Activated CD4-positive, alpha-beta T cell treated with anti-CD3 and anti-CD28 coated beads for 36 hours (primary cell): ENCODE results near the gene UBE2L6. TPM values are rescaled to one million over a fixed set of nuclear protein-coding genes. Genes with fewer than 3 reads are reported as not detected.

ENCODE experiments used
- ATAC-seq: fragments of 200-7000 bp; cut with Tn5 transposase; one replicate; pipeline ENCODE4 v1.10.0; 2021; ENCODE audit warnings: mild to moderate bottlenecking, moderate library complexity
- CTCF ChIA-PET: fragments of 350-600 bp; sonication (Branson Sonifier 250); formaldehyde crosslinking; loops from one replicate; lab custom pipeline; 2021; ENCODE audit warnings: antibody characterized with exemption; lab: Charles Lee
- POLR2A ChIA-PET: fragments of 350-600 bp; sonication (Branson Sonifier 250); formaldehyde crosslinking; loops from one replicate; lab custom pipeline; 2021; ENCODE audit warnings: antibody characterized with exemption, inconsistent platforms; lab: Charles Lee
- DNase-seq: peaks from one replicate; pipeline ENCODE4 v3.0.0-alpha.2; 2020
- H3K27ac Mint-ChIP-seq: one replicate; pipeline ENCODE4 v1.8.0; 2021; ENCODE audit warnings: mixed read lengths
- H3K27me3 Mint-ChIP-seq: one replicate; pipeline ENCODE4 v1.8.0; 2021; ENCODE audit warnings: mixed read lengths
- H3K36me3 Mint-ChIP-seq: one replicate; pipeline ENCODE4 v1.8.0; 2021; ENCODE audit warnings: low read depth, mixed read lengths
- H3K4me1 Mint-ChIP-seq: one replicate; pipeline ENCODE4 v1.8.0; 2021; ENCODE audit warnings: mixed read lengths
- H3K4me3 Mint-ChIP-seq: one replicate; pipeline ENCODE4 v1.8.0; 2021; ENCODE audit warnings: mild to moderate bottlenecking, moderate library complexity, mixed read lengths
- H3K9me3 Mint-ChIP-seq: one replicate; pipeline ENCODE4 v1.8.0; 2021; ENCODE audit warnings: low read depth, mixed read lengths
- intact Hi-C, 2 experiments: fragments of 100-400 bp; cut with DNase I in 1 of 2; cut with micrococcal nuclease in 1 of 2; formaldehyde crosslinking; loops; one replicate each; pipeline versions ENCODE4 v1.14.2 to v1.15.1; 2022 to 2024; cut with DNase I, micrococcal nuclease
- total RNA-seq, 2 experiments: library from RNA; stranded (reverse); gene quantifications; one replicate each; pipeline ENCODE4 v1.2.3, GENCODE V29; 2021

UBE2L6 gene
- total RNA-seq, result 100 to 1,000 TPM; 179 to 252 TPM

GRCh38 chr11:57567515-57568329 is at the start of gene UBE2L6:
Gene UBE2L6, minus strand, starts transcription at chr11:57567672. Its CDS starts 61 bp downstream, at chr11:57567611.
- ChIA-PET POLR2A (interaction anchor here (0.8 to 1.1 kb wide), 4 partner anchors 45 to 174 kb away, joined by 3 to 4 read pairs (median 4); partner anchors contain the start of gene SELENOH), CTCF (interaction anchor here (0.6 to 6.3 kb wide), 29 partner anchors 9 to 1677 kb away, joined by 3 to 118 read pairs (median 3); partner anchors contain the start of gene SELENOH)
- peak within 1 kb of the TSS; percentile 89 for H3K4me3 Mint-ChIP-seq
- DNase-seq, result peak; percentile 95
- H3K36me3 Mint-ChIP-seq, result peaks cover 23% of the 10 kb centered on the region
- H3K4me1 Mint-ChIP-seq, result peaks cover 29% of the 10 kb centered on the region
- peak; percentile 80 for ATAC-seq
- H3K27ac Mint-ChIP-seq, result peak within 1 kb of the TSS; percentile 98
- no peaks in the 10 kb centered on the region for H3K27me3 Mint-ChIP-seq
- intact Hi-C loops, result loop anchor here (1.0 to 5.0 kb wide), 17 partner anchors 37 to 1011 kb away; partner anchors contain the start of genes MED19 (in 2 of the 2), SELENOH (in 2 of the 2), TIMM10 (in 2 of the 2) and TMX2 (in 2 of the 2)
- no peaks in the 10 kb centered on the region for H3K9me3 Mint-ChIP-seq

- no peak for ATAC-seq
- ChIA-PET CTCF (interaction anchor here (2.0 kb wide), 1 partner anchor 24 kb away, joined by 11 read pairs; no protein-coding TSS in a partner anchor), POLR2A (no interaction called here)
- Mint-ChIP-seq H3K4me1 (no peaks in the 10 kb centered on the region), H3K4me3 (no peak overlapping the region), H3K27ac (no peak overlapping the region), H3K36me3 (no peaks in the 10 kb centered on the region), H3K9me3 (peaks cover 7% of the 10 kb centered on the region), H3K27me3 (peaks cover 7% of the 10 kb centered on the region)
- intact Hi-C loops, result no loop called here
- DNase-seq, result no peak
Measured at GRCh38 chr11:57616595-57616994, 49.1 kb upstream of the UBE2L6 start.

GRCh38 chr11:57615308-57615707 is 47.8 kb upstream of the UBE2L6 start:
- Mint-ChIP-seq H3K27me3 (peaks cover 5% of the 10 kb centered on the region), H3K4me1 (no peaks in the 10 kb centered on the region), H3K36me3 (no peaks in the 10 kb centered on the region), H3K27ac (no peak overlapping the region), H3K9me3 (peaks cover 4% of the 10 kb centered on the region), H3K4me3 (no peak overlapping the region)
- ATAC-seq (no peak), DNase-seq (no peak)
- CTCF ChIA-PET, result interaction anchor here (0.9 kb wide), 1 partner anchor 47 kb away, joined by 5 read pairs; the partner anchor contains the start of gene UBE2L6
- intact Hi-C loops, result no loop called here
- POLR2A ChIA-PET, result no interaction called here

GRCh38 chr11:57614234-57614772 is 46.8 kb upstream of the UBE2L6 start:
- Mint-ChIP-seq H3K4me1 (no peaks in the 10 kb centered on the region), H3K36me3 (no peaks in the 10 kb centered on the region), H3K4me3 (no peak overlapping the region), H3K27ac (no peak overlapping the region), H3K27me3 (peaks cover 5% of the 10 kb centered on the region), H3K9me3 (peaks cover 2% of the 10 kb centered on the region)
- CTCF ChIA-PET, result interaction anchor here (0.6 to 0.9 kb wide), 3 partner anchors 23 to 902 kb away, joined by 3 to 5 read pairs (median 3); partner anchors contain the start of gene UBE2L6
- POLR2A ChIA-PET, result no interaction called here
- intact Hi-C loops, result no loop called here
- ATAC-seq, result no peak
- no peak for DNase-seq

GRCh38 chr11:57610170-57610569 is 42.7 kb upstream of the UBE2L6 start:
- H3K9me3 Mint-ChIP-seq, result no peaks in the 10 kb centered on the region
- H3K4me3 Mint-ChIP-seq, result no peak overlapping the region
- no peaks in the 10 kb centered on the region for H3K4me1 Mint-ChIP-seq
- CTCF ChIA-PET, result interaction anchor here (0.6 to 1.6 kb wide), 4 partner anchors 31 to 811 kb away, joined by 3 to 9 read pairs (median 4); no protein-coding TSS in a partner anchor
- no peaks in the 10 kb centered on the region for H3K27me3 Mint-ChIP-seq
- no peak overlapping the region for H3K27ac Mint-ChIP-seq
- intact Hi-C loops, result no loop called here
- POLR2A ChIA-PET, result no interaction called here
- ATAC-seq (no peak), DNase-seq (no peak)
- no peaks in the 10 kb centered on the region for H3K36me3 Mint-ChIP-seq

GRCh38 chr11:57605028-57605420 is 37.6 kb upstream of the UBE2L6 start:
- H3K4me3 Mint-ChIP-seq, result no peak overlapping the region
- intact Hi-C loops, result no loop called here
- ATAC-seq (no peak), DNase-seq (no peak)
- H3K27ac Mint-ChIP-seq, result no peak overlapping the region
- POLR2A ChIA-PET, result no interaction called here
- CTCF ChIA-PET, result interaction anchor here (0.7 to 0.8 kb wide), 3 partner anchors 16 to 1990 kb away, joined by 3 read pairs; no protein-coding TSS in a partner anchor
- H3K27me3 Mint-ChIP-seq, result no peaks in the 10 kb centered on the region
- no peaks in the 10 kb centered on the region for H3K4me1 Mint-ChIP-seq
- H3K9me3 Mint-ChIP-seq, result no peaks in the 10 kb centered on the region
- no peaks in the 10 kb centered on the region for H3K36me3 Mint-ChIP-seq

- POLR2A ChIA-PET, result no interaction called here
- Mint-ChIP-seq H3K4me1 (no peaks in the 10 kb centered on the region), H3K27ac (no peak overlapping the region), H3K27me3 (peaks cover 5% of the 10 kb centered on the region), H3K9me3 (no peaks in the 10 kb centered on the region), H3K36me3 (no peaks in the 10 kb centered on the region), H3K4me3 (no peak overlapping the region)
- intact Hi-C loops, result no loop called here
- CTCF ChIA-PET, result interaction anchor here (0.5 to 0.8 kb wide), 6 partner anchors 9 to 1991 kb away, joined by 3 read pairs; partner anchors contain the start of gene UBE2L6
- ATAC-seq (no peak), DNase-seq (no peak)
Measured at GRCh38 chr11:57604296-57605027, 37.0 kb upstream of the UBE2L6 start.

GRCh38 chr11:57601297-57601696 is 33.8 kb upstream of the UBE2L6 start:
- peaks cover 22% of the 10 kb centered on the region for H3K27me3 Mint-ChIP-seq
- no peaks in the 10 kb centered on the region for H3K9me3 Mint-ChIP-seq
- ChIA-PET CTCF (no interaction called here), POLR2A (interaction anchor here (0.5 kb wide), 1 partner anchor 755 kb away, joined by 3 read pairs; no protein-coding TSS in a partner anchor)
- no peak overlapping the region for H3K27ac Mint-ChIP-seq
- H3K4me3 Mint-ChIP-seq, result no peak overlapping the region
- H3K36me3 Mint-ChIP-seq, result no peaks in the 10 kb centered on the region
- DNase-seq, result no peak
- peaks cover 4% of the 10 kb centered on the region for H3K4me1 Mint-ChIP-seq
- ATAC-seq, result no peak
- intact Hi-C loops, result no loop called here

- no peak overlapping the region for H3K4me3 Mint-ChIP-seq
- peaks cover 4% of the 10 kb centered on the region for H3K4me1 Mint-ChIP-seq
- CTCF ChIA-PET, result interaction anchor here (1.2 kb wide), 1 partner anchor 45 kb away, joined by 4 read pairs; no protein-coding TSS in a partner anchor
- POLR2A ChIA-PET, result no interaction called here
- ATAC-seq, result no peak
- H3K9me3 Mint-ChIP-seq, result no peaks in the 10 kb centered on the region
- peaks cover 22% of the 10 kb centered on the region for H3K27me3 Mint-ChIP-seq
- H3K27ac Mint-ChIP-seq, result no peak overlapping the region
- DNase-seq, result no peak
- no peaks in the 10 kb centered on the region for H3K36me3 Mint-ChIP-seq
- intact Hi-C loops, result no loop called here
Measured at GRCh38 chr11:57599381-57599780, 31.9 kb upstream of the UBE2L6 start.

- Mint-ChIP-seq H3K4me3 (no peak overlapping the region), H3K4me1 (peaks cover 4% of the 10 kb centered on the region), H3K27ac (no peak overlapping the region), H3K36me3 (no peaks in the 10 kb centered on the region), H3K27me3 (peaks cover 22% of the 10 kb centered on the region), H3K9me3 (no peaks in the 10 kb centered on the region)
- intact Hi-C loops, result no loop called here
- ATAC-seq (no peak), DNase-seq (no peak)
- ChIA-PET POLR2A (no interaction called here), CTCF (interaction anchor here (0.9 to 1.2 kb wide), 2 partner anchors 45 to 141 kb away, joined by 4 read pairs; no protein-coding TSS in a partner anchor)
Measured at GRCh38 chr11:57598831-57599155, 31.3 kb upstream of the UBE2L6 start.
